Activated CD4-positive, CD25-positive, alpha-beta regulatory T cell (primary cell): ENCODE measurements around the gene PRUNE2.
"Not testable (repeated sequence)": the region's sequence is repeated elsewhere in the genome, so short reads cannot be mapped to it uniquely, and the experiment has no call there.

ENCODE experiments used
- DNase-seq, 4 experiments: peaks; one replicate each; lab custom pipeline; 2025; lab: John Stamatoyannopoulos, UW

The PRUNE2 gene

GRCh38 chr9:76798527-76798926, 107.4 kb downstream of the PRUNE2 start:
- no peak for DNase-seq

GRCh38 chr9:76796296-76796695, 109.6 kb downstream of the PRUNE2 start:
- DNase-seq: no peak

- no peak for DNase-seq
Measured at GRCh38 chr9:76793784-76794431, 112.0 kb downstream of the PRUNE2 start.

- DNase-seq: no peak
Measured at GRCh38 chr9:76789840-76790239, 116.1 kb downstream of the PRUNE2 start.

- no peak for DNase-seq
Measured at GRCh38 chr9:76787677-76788076, 118.2 kb downstream of the PRUNE2 start.

- no peak for DNase-seq
Measured at GRCh38 chr9:76785501-76785900, 120.4 kb downstream of the PRUNE2 start.

- DNase-seq: no peak
Measured at GRCh38 chr9:76784881-76785280, 121.0 kb downstream of the PRUNE2 start.

GRCh38 chr9:76772686-76773445, 133.0 kb downstream of the PRUNE2 start:
- DNase-seq: no peak

- DNase-seq: no peak
Measured at GRCh38 chr9:76766126-76766525, 139.8 kb downstream of the PRUNE2 start.

GRCh38 chr9:76764138-76764537, 141.8 kb downstream of the PRUNE2 start, which contains the start of gene PCA3:
PCA3 (plus strand) TSS chr9:76764438.
- no peak for DNase-seq

- no peak for DNase-seq
Measured at GRCh38 chr9:76761448-76761847, 144.5 kb downstream of the PRUNE2 start.

GRCh38 chr9:76759732-76760131, 146.2 kb downstream of the PRUNE2 start:
- no peak for DNase-seq

GRCh38 chr9:76758476-76758875, 147.4 kb downstream of the PRUNE2 start:
- DNase-seq: no peak

- DNase-seq: no peak
Measured at GRCh38 chr9:76756941-76757673, 148.8 kb downstream of the PRUNE2 start.

GRCh38 chr9:76756268-76756640, 149.7 kb downstream of the PRUNE2 start:
- DNase-seq: no peak

- DNase-seq: no peak
Measured at GRCh38 chr9:76751001-76751400, 154.9 kb downstream of the PRUNE2 start.

- DNase-seq: no peak
Measured at GRCh38 chr9:76744336-76744735, 161.6 kb downstream of the PRUNE2 start.

- DNase-seq: no peak
Measured at GRCh38 chr9:76743931-76744330, 162.0 kb downstream of the PRUNE2 start.

GRCh38 chr9:76742890-76743289, 163.0 kb downstream of the PRUNE2 start:
- DNase-seq: not testable (repeated sequence)

GRCh38 chr9:76741524-76741923, 164.4 kb downstream of the PRUNE2 start:
- DNase-seq: no peak

GRCh38 chr9:76738402-76738801, 167.5 kb downstream of the PRUNE2 start:
- no peak for DNase-seq

- no peak for DNase-seq
Measured at GRCh38 chr9:76737154-76737902, 168.6 kb downstream of the PRUNE2 start.
